GM23248 (cell line): ENCODE data around the gene COL16A1. TPM values are rescaled to one million over a fixed set of nuclear protein-coding genes. Genes with fewer than 3 reads are reported as not detected.

Experiments
- DNase-seq: peaks from one replicate; pipeline ENCODE4 v3.0.0-alpha.2; 2015
- H2AFZ ChIP-seq: fragments of 200-600 bp; sonication (generic); 2 replicates; pipeline ENCODE4 v1.6.1; 2016; ENCODE audit warnings: antibody characterized with exemption
- H3F3A ChIP-seq: fragments of 200-600 bp; sonication (generic); 2 replicates; pipeline ENCODE4 v1.6.1; 2016; ENCODE audit warnings: mild to moderate bottlenecking, antibody characterized with exemption, mixed run types; ENCODE audit not compliant: insufficient read depth
- H3K27ac ChIP-seq: fragments of 200-600 bp; sonication (generic); 2 replicates; pipeline ENCODE4 v1.5.1; 2016; ENCODE audit warnings: mild to moderate bottlenecking
- H3K27me3 ChIP-seq: fragments of 200-600 bp; sonication (generic); replicated peaks from 2 replicates; pipeline ENCODE4 v1.6.1; 2016; ENCODE audit warnings: mild to moderate bottlenecking; ENCODE audit not compliant: insufficient read depth
- H3K36me3 ChIP-seq: fragments of 200-600 bp; sonication (generic); 2 replicates; pipeline ENCODE4 v1.6.1; 2016; ENCODE audit warnings: low read depth, mild to moderate bottlenecking
- H3K4me1 ChIP-seq: fragments of 200-600 bp; sonication (generic); 2 replicates; pipeline ENCODE4 v1.6.1; 2016; ENCODE audit warnings: mild to moderate bottlenecking; ENCODE audit not compliant: insufficient read depth
- H3K4me2 ChIP-seq: fragments of 200-600 bp; sonication (generic); one replicate; pipeline ENCODE4 v1.6.1; 2016; ENCODE audit warnings: mild to moderate bottlenecking; ENCODE audit not compliant: unreplicated experiment
- H3K4me3 ChIP-seq: fragments of 200-600 bp; sonication (generic); 2 replicates; pipeline ENCODE4 v1.5.1; 2016; ENCODE audit warnings: mild to moderate bottlenecking
- H3K79me2 ChIP-seq: fragments of 200-600 bp; sonication (generic); 2 replicates; pipeline ENCODE4 v1.6.1; 2016; ENCODE audit warnings: mild to moderate bottlenecking; ENCODE audit not compliant: insufficient read depth
- H3K9ac ChIP-seq: fragments of 200-600 bp; sonication (generic); 2 replicates; pipeline ENCODE4 v1.6.1; 2016; ENCODE audit warnings: mild to moderate bottlenecking
- H3K9me2 ChIP-seq: fragments of 200-600 bp; sonication (generic); 2 replicates; pipeline ENCODE4 v1.6.1; 2016; ENCODE audit warnings: mixed run types, mild to moderate bottlenecking, moderate library complexity; ENCODE audit not compliant: insufficient read depth
- H3K9me3 ChIP-seq: fragments of 200-600 bp; sonication (generic); one replicate; pipeline ENCODE4 v1.6.1; 2017; ENCODE audit warnings: low read depth
- H4K20me1 ChIP-seq: fragments of 200-600 bp; sonication (generic); 2 replicates; pipeline ENCODE4 v1.6.0; 2016; ENCODE audit not compliant: insufficient read depth
- EZH2 ChIP-seq: fragments of 200-600 bp; sonication (generic); IDR thresholded peaks from 2 replicates; pipeline ENCODE4 v1.6.1; 2018; ENCODE audit warnings: antibody characterized with exemption, mild to moderate bottlenecking; ENCODE audit not compliant: insufficient read depth, poor library complexity, severe bottlenecking
- EZH2phosphoT487 ChIP-seq: fragments of 200-600 bp; sonication (generic); IDR thresholded peaks from 2 replicates; pipeline ENCODE4 v1.6.1; 2018; ENCODE audit warnings: antibody characterized with exemption, moderate library complexity, mild to moderate bottlenecking, low read depth; ENCODE audit not compliant: insufficient read depth
- WGBS, 2 experiments: methylation state at CpG; one replicate each; pipeline ENCODE4 v1.1.6; 2015 to 2017; ENCODE audit warnings: low lambda C conversion rate in 2 of 2, low coverage in 1 of 2; ENCODE audit errors: missing lambda C conversion rate in 2 of 2; 5-methylcytosine and 5-hydroxymethylcytosine counted together
- in situ Hi-C: fragments of 300-500 bp; cut with MboI; formaldehyde crosslinking; loops from 2 replicates; pipeline ENCODE4 v1.15.0; 2020
- polyA plus RNA-seq: library from polyadenylated mRNA; unstranded; fragments of >200 nt; fragmentation: Nextera tagmentation; extraction: Ambion mirVana; gene quantifications from 2 replicates; pipeline ENCODE4 v1.2.1, GENCODE V29; 2016
- total RNA-seq: library from RNA; depleted of rRNA; stranded (reverse); fragments of >200 nt; shearing (Covaris generic); gene quantifications from 2 replicates; pipeline ENCODE4 v1.2.3, GENCODE V29; 2014

Gene COL16A1
- total and polyA plus RNA-seq, 2 experiments from 2014 or later, result 67.3 to 247 TPM

DNA sequence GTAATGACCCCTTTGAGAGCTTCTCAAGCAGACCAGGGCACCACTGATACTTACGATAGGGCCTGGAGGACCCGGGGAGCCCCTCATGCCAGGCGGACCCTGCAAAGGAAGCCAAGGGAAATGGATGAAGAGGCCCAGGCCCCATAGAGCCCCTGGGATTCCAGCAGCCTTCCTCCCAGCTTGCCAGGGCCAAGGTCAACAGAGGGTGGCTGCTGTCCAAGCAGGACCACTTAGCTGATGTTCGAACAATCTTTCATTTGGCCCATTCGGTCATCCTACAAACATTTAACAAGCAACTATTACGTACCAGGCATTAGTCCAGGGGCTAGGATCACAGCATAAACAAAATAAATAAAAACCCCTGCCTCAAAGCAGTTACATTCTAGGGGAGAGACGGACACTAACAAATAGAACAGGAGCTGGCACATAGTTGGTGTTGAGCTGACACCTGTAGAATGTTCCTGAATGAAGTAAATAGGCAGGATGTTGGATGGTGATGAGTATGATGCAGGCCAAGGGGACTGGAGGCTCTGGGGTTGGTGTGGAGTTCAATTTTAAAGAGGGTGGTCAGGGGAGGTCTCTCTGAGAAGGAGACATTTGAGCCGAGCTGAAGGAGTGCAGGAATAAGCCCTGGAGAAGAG lies 32.1 kb downstream of the COL16A1 start:
- no peak overlapping the region for H3K4me2 ChIP-seq
- H3K9ac ChIP-seq, result no peak overlapping the region
- no peaks in the 10 kb centered on the region for H3F3A ChIP-seq
- H3K4me1 ChIP-seq, result no peaks in the 10 kb centered on the region
- no peak for TF ChIP-seq EZH2
- no peak for TF ChIP-seq EZH2phosphoT487
- no peak overlapping the region for H3K4me3 ChIP-seq
- no peaks in the 10 kb centered on the region for H4K20me1 ChIP-seq
- no peaks in the 10 kb centered on the region; the same call in 1 of the 2 replicates for H3K36me3 ChIP-seq
- no peak for DNase-seq
- H3K79me2 ChIP-seq, result no peaks in the 10 kb centered on the region
- in situ Hi-C loops, result loop anchor here (25.0 kb wide), 1 partner anchor 291 kb away; no protein-coding TSS in a partner anchor
- no peaks in the 10 kb centered on the region for H3K9me3 ChIP-seq
- no peaks in the 10 kb centered on the region for H3K9me2 ChIP-seq
- H3K27ac ChIP-seq, result no peak overlapping the region
- WGBS, 2 experiments, result 78 to 81% methylated on average over 8 of the region's 8 CpGs
- no peaks in the 10 kb centered on the region for H3K27me3 ChIP-seq
- no peak overlapping the region for H2AFZ ChIP-seq

DNA sequence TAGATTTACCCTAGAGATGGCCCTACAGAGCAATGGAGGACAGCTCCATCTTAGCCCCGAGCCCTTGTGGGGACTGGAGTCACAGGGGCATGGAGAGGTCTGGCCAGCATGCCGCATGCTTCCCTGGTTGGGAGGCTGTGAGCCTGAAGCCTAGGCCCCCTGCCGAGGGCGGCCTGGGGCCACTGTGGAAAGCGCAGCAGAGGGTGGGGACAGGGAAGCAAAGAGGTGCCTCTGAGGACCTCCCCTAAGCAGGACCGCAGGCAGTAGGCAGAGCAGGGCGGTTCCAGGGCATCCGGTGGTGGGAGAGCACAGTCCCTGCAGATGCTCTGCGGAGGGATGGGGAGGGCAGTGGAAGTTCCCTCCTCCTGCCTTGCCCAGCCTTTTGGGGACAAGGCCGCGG lies 32.7 kb downstream of the COL16A1 start:
- no peak for DNase-seq
- in situ Hi-C loops, result loop anchor here (25.0 kb wide), 1 partner anchor 291 kb away; no protein-coding TSS in a partner anchor
- Histone ChIP-seq H3K9me2 (no peaks in the 10 kb centered on the region), H3K27me3 (no peaks in the 10 kb centered on the region), H3K36me3 (no peaks in the 10 kb centered on the region; the same call in 1 of the 2 replicates), H3K4me1 (no peaks in the 10 kb centered on the region), H3F3A (no peaks in the 10 kb centered on the region), H3K9me3 (no peaks in the 10 kb centered on the region), H3K9ac (no peak overlapping the region), H3K27ac (no peak overlapping the region), H3K79me2 (no peaks in the 10 kb centered on the region), H4K20me1 (no peaks in the 10 kb centered on the region), H3K4me2 (no peak overlapping the region), H3K4me3 (no peak overlapping the region), H2AFZ (no peak overlapping the region)
- 93 to 95% methylated on average over 10 to 11 of the region's 11 CpGs for WGBS, 2 experiments
- TF ChIP-seq EZH2phosphoT487 (no peak), EZH2 (no peak)

DNA sequence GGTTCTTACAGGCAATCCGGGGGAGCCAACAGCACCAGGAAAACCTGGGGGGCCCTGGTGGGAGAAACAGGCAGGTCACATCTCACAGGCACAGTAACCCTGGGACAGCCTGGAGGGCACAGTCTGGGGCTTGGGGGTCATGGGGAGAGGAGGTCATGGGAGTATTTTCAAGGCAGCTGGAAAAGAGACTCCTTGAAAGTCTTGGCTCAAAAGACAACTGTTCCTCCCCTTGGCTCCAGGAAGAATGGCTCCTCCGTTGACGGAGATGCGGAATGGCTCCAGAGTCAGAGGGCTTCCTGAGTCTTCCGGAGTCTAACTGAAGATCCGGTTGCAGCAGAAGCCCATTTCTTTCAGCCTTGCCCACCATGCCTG lies 33.2 kb downstream of the COL16A1 start:
- Histone ChIP-seq H3K36me3 (no peaks in the 10 kb centered on the region; the same call in 1 of the 2 replicates), H3K79me2 (no peaks in the 10 kb centered on the region), H2AFZ (no peak overlapping the region), H3K4me1 (no peaks in the 10 kb centered on the region), H3K4me3 (no peak overlapping the region), H3K4me2 (no peak overlapping the region), H3K9ac (no peak overlapping the region), H4K20me1 (no peaks in the 10 kb centered on the region), H3K27ac (no peak overlapping the region), H3F3A (no peaks in the 10 kb centered on the region), H3K9me3 (no peaks in the 10 kb centered on the region), H3K9me2 (no peaks in the 10 kb centered on the region), H3K27me3 (no peaks in the 10 kb centered on the region)
- in situ Hi-C loops, result loop anchor here (25.0 kb wide), 1 partner anchor 292 kb away; no protein-coding TSS in a partner anchor
- DNase-seq, result no peak
- WGBS, 2 experiments, result 82 to 91% methylated on average over 6 of the region's 6 CpGs
- no peak for TF ChIP-seq EZH2phosphoT487
- no peak for TF ChIP-seq EZH2

DNA sequence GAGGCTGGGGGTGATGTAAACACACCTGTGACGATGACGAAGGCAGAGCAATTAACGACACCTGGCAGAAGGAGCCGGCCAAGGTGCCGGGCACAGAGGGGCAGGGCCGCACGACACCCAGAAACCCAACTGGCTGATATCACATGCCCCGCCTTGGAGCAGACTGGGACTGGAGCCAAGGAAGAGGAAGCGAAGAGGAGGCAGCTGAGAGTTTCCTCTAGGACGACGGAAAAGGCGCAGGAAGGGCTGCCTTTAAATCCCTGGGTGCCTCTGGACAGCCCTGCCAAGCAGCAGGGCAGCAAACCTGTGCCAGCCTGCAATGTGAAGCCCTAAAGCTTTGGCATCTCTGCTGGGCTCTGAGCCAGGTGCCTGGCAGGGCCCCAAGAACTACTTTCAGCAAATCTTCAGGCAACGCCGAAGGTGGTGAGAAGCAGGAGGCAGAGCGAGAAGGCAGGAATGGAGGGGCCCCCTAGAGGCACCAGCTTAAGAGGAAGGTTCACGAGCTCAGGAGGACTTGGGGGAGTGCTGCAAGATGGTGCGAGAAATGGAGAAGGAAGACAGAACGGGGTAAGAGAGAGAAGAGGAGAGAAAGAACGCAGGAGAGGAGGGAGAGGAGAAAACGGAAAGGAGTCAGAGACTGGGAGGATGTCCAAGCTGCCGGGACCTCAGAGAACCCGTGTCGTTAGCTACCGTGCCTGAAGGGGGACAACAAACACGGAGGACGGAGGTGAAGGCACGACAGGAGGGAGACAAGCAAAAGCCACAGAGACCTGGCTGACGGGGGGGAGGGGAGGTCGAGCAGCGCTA lies 33.8 kb downstream of the COL16A1 start:
- H3K9ac ChIP-seq, result no peak overlapping the region

More for the DNA sequence above, 33.8 kb downstream of the COL16A1 start:
- H3K4me1 ChIP-seq, result no peaks in the 10 kb centered on the region
- in situ Hi-C loops, result loop anchor here (25.0 kb wide), 1 partner anchor 292 kb away; no protein-coding TSS in a partner anchor
- WGBS, 2 experiments, result 67 to 73% methylated on average over 27 to 30 of the region's 30 CpGs
- H4K20me1 ChIP-seq, result no peaks in the 10 kb centered on the region
- H3F3A ChIP-seq, result no peaks in the 10 kb centered on the region
- no peaks in the 10 kb centered on the region for H3K9me2 ChIP-seq
- no peaks in the 10 kb centered on the region for H3K9me3 ChIP-seq
- no peak overlapping the region for H2AFZ ChIP-seq
- H3K4me3 ChIP-seq, result no peak overlapping the region
- H3K79me2 ChIP-seq, result no peaks in the 10 kb centered on the region
- TF ChIP-seq EZH2phosphoT487 (no peak), EZH2 (no peak)
- H3K27me3 ChIP-seq, result no peaks in the 10 kb centered on the region
- H3K27ac ChIP-seq, result no peak overlapping the region
- H3K4me2 ChIP-seq, result no peak overlapping the region
- no peaks in the 10 kb centered on the region; the same call in 1 of the 2 replicates for H3K36me3 ChIP-seq
- DNase-seq, result no peak
